CD4-positive, alpha-beta T cell treated with Interleukin-10 for 1 hour (primary cell): Measurements from ENCODE around the gene OR4A16.

Experiments used
- DNase-seq: peaks from one replicate; pipeline ENCODE4 v3.0.0-alpha.2; 2020

OR4A16 gene

GRCh38 chr11:55342901-55343300, at the start of gene OR4A16:
Gene OR4A16 (plus strand): TSS chr11:55343201. CDS start chr11:55343201, 0 bp downstream.
- DNase-seq = no peak

GRCh38 chr11:55324500-55324899, 18.5 kb upstream of the OR4A16 start:
- DNase-seq = no peak

DNA sequence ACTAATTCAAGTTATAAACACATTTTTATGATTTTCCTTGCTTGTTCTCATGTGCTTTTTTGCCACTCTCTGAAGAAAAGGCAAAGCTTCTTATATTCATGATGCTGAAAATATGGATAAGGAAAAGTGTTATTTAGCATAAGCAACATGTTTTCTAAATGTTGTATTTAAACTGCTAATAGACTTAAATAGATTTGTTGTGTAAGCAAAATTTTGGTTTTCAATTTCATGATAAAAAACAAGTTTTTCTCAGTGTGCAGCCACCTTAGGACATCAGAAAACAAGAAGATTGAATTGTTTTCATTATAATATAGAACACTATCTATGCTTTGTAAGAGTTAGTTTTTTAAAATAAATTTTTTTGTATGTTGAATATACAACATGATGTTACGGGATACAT, 2.3 kb downstream of the OR4A16 start:
- DNase-seq = no peak

DNA sequence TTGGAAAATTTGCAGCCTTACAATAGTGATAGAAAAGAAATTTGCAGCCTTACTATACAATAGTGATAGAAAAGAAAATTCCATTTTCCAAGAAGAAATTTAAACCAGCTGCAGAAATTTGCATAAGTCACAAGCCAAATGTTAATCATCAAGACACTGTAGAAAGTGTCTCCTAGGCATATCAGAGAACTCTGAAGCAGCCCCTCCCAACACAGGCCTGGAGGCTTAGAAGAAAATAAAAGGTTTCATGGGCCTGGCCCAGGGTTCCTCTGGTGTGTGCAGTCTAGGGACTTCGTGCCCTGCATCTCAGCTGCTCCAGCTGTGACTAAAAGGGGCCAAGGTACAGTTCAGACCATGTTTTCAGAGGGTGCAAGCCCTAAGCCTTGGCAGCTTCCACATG, 6.0 kb downstream of the OR4A16 start:
- DNase-seq = no peak

- no peak for DNase-seq
Observed at GRCh38 chr11:55357560-55358184, 14.7 kb downstream of the OR4A16 start.

DNA sequence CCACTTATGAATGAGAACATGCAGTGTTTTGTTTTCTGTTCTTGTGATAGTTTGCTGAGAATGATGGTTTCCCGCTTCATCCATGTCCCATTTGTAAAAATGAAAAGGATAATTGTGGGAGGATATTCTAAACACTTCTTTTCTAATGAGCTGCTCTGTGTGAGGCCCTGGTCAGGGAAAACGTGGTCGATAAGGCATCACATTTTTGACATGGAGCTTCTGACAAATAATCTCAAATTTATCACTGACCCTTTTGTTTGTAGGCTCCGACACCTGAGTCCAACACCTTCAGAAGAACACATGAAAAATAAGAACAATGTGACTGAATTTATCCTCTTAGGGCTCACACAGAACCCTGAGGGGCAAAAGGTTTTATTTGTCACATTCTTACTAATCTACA, 24.7 kb downstream of the OR4A16 start, which contains the start of gene OR4A15:
OR4A15 (plus strand) TSS at position 301 of the 400 bp plus-strand sequence; CDS start at position 301, 0 bp downstream.
- no peak for DNase-seq
